ENCODE results near the gene MICU1.
"Not testable (repeated sequence)": the region's sequence is repeated elsewhere in the genome, so short reads cannot be mapped to it uniquely, and the experiment has no call there.

The MICU1 gene

GRCh38 chr10:72449941-72450441, 175.9 kb downstream of the MICU1 start:
- DNase-seq (ENCODE audit: low read depth) = no peak

GRCh38 chr10:72445851-72446250, 180.0 kb downstream of the MICU1 start:
- DNase-seq (ENCODE audit: low read depth) = no peak
- no peak for TF ChIP-seq CTCF (IDR thresholded peaks at IDR 0.05; ENCODE audit: insufficient read depth, low read depth, low read length, missing control alignments)
- no peak overlapping the region for H3K4me3 ChIP-seq (ENCODE audit: low read depth, low read length)

More at GRCh38 chr10:72449941-72450441, 175.9 kb downstream of the MICU1 start:
- no peak overlapping the region for H3K4me3 ChIP-seq (ENCODE audit: low read depth, low read length)
- no peak for TF ChIP-seq CTCF (IDR thresholded peaks at IDR 0.05; ENCODE audit: insufficient read depth, low read depth, low read length, missing control alignments)

GRCh38 chr10:72442969-72443368, 182.9 kb downstream of the MICU1 start:
- not testable (repeated sequence) for H3K4me3 ChIP-seq (ENCODE audit: low read depth, low read length); DNase-seq (ENCODE audit: low read depth)

GRCh38 chr10:72435570-72435969, 190.3 kb downstream of the MICU1 start:
- DNase-seq (ENCODE audit: low read depth) = no peak
- no peak for TF ChIP-seq CTCF (IDR thresholded peaks at IDR 0.05; ENCODE audit: insufficient read depth, low read depth, low read length, missing control alignments)
- no peak overlapping the region for H3K4me3 ChIP-seq (ENCODE audit: low read depth, low read length)

- not testable (repeated sequence) for DNase-seq (ENCODE audit: low read depth); H3K4me3 ChIP-seq (ENCODE audit: low read depth, low read length)
Measured at GRCh38 chr10:72430936-72431335, 194.9 kb downstream of the MICU1 start.

- no peak overlapping the region for H3K4me3 ChIP-seq (ENCODE audit: low read depth, low read length)
- no peak for DNase-seq (ENCODE audit: low read depth)
- no peak for TF ChIP-seq CTCF (IDR thresholded peaks at IDR 0.05; ENCODE audit: insufficient read depth, low read depth, low read length, missing control alignments)
Measured at GRCh38 chr10:72429931-72430330, 195.9 kb downstream of the MICU1 start.

GRCh38 chr10:72426986-72427385, 198.9 kb downstream of the MICU1 start:
- DNase-seq (ENCODE audit: low read depth) = no peak
- H3K4me3 ChIP-seq (ENCODE audit: low read depth, low read length) = no peak overlapping the region
- TF ChIP-seq CTCF (IDR thresholded peaks at IDR 0.05; ENCODE audit: insufficient read depth, low read depth, low read length, missing control alignments) = no peak

GRCh38 chr10:72425133-72425532, 200.7 kb downstream of the MICU1 start:
- DNase-seq (ENCODE audit: low read depth) = no peak
- no peak for TF ChIP-seq CTCF (IDR thresholded peaks at IDR 0.05; ENCODE audit: insufficient read depth, low read depth, low read length, missing control alignments)
- no peak overlapping the region for H3K4me3 ChIP-seq (ENCODE audit: low read depth, low read length)
